Trophoblast cell (in vitro differentiated cells and primary cell): ENCODE measurements around the gene ARHGAP10.
A peak's percentile ranks its signal among the peaks of the same experiment; 100 is the strongest.
"Not testable (repeated sequence)": the region's sequence is repeated elsewhere in the genome, so short reads cannot be mapped to it uniquely, and the experiment has no call there.

Experiments
- DNase-seq, 2 donors: peaks; one replicate each; pipeline ENCODE4 v3.0.0-alpha.2; 2016
- H2AFZ ChIP-seq: 2 replicates; pipeline ENCODE4 v1.6.1; 2013; ENCODE audit warnings: low read length, moderate library complexity, mild to moderate bottlenecking; ENCODE audit not compliant: insufficient read depth, poor library complexity
- H2AK5ac ChIP-seq: 2 replicates; pipeline ENCODE4 v1.6.1; 2013; ENCODE audit warnings: mild to moderate bottlenecking, low read length
- H2BK120ac ChIP-seq: 2 replicates; pipeline ENCODE4 v1.6.1; 2013; ENCODE audit warnings: low read length, mild to moderate bottlenecking, moderate library complexity; ENCODE audit not compliant: insufficient read depth, poor library complexity
- H2BK12ac ChIP-seq: 2 replicates; pipeline ENCODE4 v1.6.1; 2013; ENCODE audit warnings: mild to moderate bottlenecking, low read length, moderate library complexity
- H2BK5ac ChIP-seq: 2 replicates; pipeline ENCODE4 v1.6.1; 2013; ENCODE audit warnings: low read length, low read depth, moderate library complexity, mild to moderate bottlenecking; ENCODE audit not compliant: poor library complexity
- H3K14ac ChIP-seq: 2 replicates; pipeline ENCODE4 v1.6.1; 2013; ENCODE audit warnings: mild to moderate bottlenecking, low read length
- H3K18ac ChIP-seq: 2 replicates; pipeline ENCODE4 v1.6.1; 2013; ENCODE audit warnings: mild to moderate bottlenecking, low read length
- H3K23ac ChIP-seq: 2 replicates; pipeline ENCODE4 v1.6.1; 2013; ENCODE audit warnings: low read length
- H3K27ac ChIP-seq: 2 replicates; pipeline ENCODE4 v1.5.1; 2013; ENCODE audit warnings: low read depth, mild to moderate bottlenecking, inconsistent platforms, low read length, moderate library complexity
- H3K27me3 ChIP-seq: 2 replicates; pipeline ENCODE4 v1.6.1; 2013; ENCODE audit warnings: inconsistent platforms, mild to moderate bottlenecking, low read length, moderate library complexity; ENCODE audit not compliant: insufficient read depth
- H3K36me3 ChIP-seq, 2 experiments: 1 replicate in 1 of 2; 2 replicates in 1 of 2; pipeline ENCODE4 v1.6.1; 2013; ENCODE audit warnings: low read length in 2 of 2, mild to moderate bottlenecking in 2 of 2, moderate library complexity in 1 of 2; ENCODE audit not compliant: insufficient read depth in 2 of 2, control insufficient read depth in 1 of 2
- H3K4ac ChIP-seq: 2 replicates; pipeline ENCODE4 v1.6.1; 2013; ENCODE audit warnings: low read depth, mild to moderate bottlenecking, low read length, moderate library complexity
- H3K4me1 ChIP-seq, 2 experiments: 1 replicate in 1 of 2; 2 replicates in 1 of 2; pipeline ENCODE4 v1.6.1; 2013; ENCODE audit warnings: low read length in 2 of 2, mild to moderate bottlenecking in 2 of 2, moderate library complexity in 1 of 2; ENCODE audit not compliant: insufficient read depth in 2 of 2, control insufficient read depth in 1 of 2
- H3K4me2 ChIP-seq: 2 replicates; pipeline ENCODE4 v1.6.1; 2013; ENCODE audit warnings: inconsistent platforms, mild to moderate bottlenecking, low read length, moderate library complexity
- H3K4me3 ChIP-seq: 2 replicates; pipeline ENCODE4 v1.5.1; 2013; ENCODE audit warnings: mild to moderate bottlenecking, low read depth, low read length, inconsistent platforms
- H3K79me1 ChIP-seq: one replicate; pipeline ENCODE4 v1.6.1; 2013; ENCODE audit warnings: low read length
- H3K79me2 ChIP-seq: 2 replicates; pipeline ENCODE4 v1.6.1; 2013; ENCODE audit warnings: low read length, mild to moderate bottlenecking; ENCODE audit not compliant: control insufficient read depth, insufficient read depth, poor library complexity
- H3K9ac ChIP-seq: 2 replicates; pipeline ENCODE4 v1.6.1; 2013; ENCODE audit warnings: mild to moderate bottlenecking, low read length
- H3K9me3 ChIP-seq: 2 replicates; pipeline ENCODE4 v1.6.1; 2013; ENCODE audit warnings: low read depth, mild to moderate bottlenecking, control low read depth, inconsistent platforms, low read length; ENCODE audit not compliant: insufficient read depth
- H4K12ac ChIP-seq: 2 replicates; pipeline ENCODE4 v1.6.1; 2013; ENCODE audit warnings: low read depth, mild to moderate bottlenecking, low read length, moderate library complexity
- H4K8ac ChIP-seq: 2 replicates; pipeline ENCODE4 v1.6.1; 2013; ENCODE audit warnings: low read depth, mild to moderate bottlenecking, low read length, moderate library complexity
- H4K91ac ChIP-seq: one replicate; pipeline ENCODE4 v1.6.1; 2013; ENCODE audit warnings: low read depth, mild to moderate bottlenecking, low read length, moderate library complexity
- WGBS: extraction: QIAGEN DNeasy Blood & Tissue Kit; methylation state at CpG from one replicate; pipeline ENCODE4 v1.1.7; 2013; ENCODE audit warnings: missing lambda C conversion rate; ENCODE audit not compliant: insufficient read length, insufficient coverage; ENCODE audit errors: extremely low coverage; 5-methylcytosine and 5-hydroxymethylcytosine counted together

Gene ARHGAP10

DNA sequence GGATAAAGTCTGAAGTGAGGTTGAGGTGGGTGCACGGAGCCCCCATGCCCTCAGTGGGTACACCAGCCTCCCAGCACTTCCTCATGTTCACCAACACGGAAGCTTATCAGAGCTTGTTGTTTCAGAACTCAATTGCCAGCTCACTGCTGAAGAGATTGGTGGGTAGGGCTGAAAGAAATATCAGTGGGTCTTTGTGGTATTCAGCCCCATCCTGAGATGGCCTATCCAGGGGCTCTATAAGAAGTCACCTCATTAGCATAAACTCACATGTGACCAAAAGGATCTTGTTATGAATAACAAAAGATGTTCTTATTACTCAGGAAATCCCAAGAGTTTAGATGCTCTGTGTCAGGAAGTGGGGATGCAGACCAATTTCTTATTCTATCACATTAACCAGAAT is 177.3 kb downstream of the ARHGAP10 start:
- Histone ChIP-seq H2AFZ (no peak overlapping the region), H4K8ac (no peak overlapping the region), H3K4ac (no peak overlapping the region), H2BK5ac (no peak overlapping the region), H3K23ac (no peak overlapping the region), H3K36me3 (peaks cover 5% of the 10 kb centered on the region in 2 experiments), H3K9ac (no peak overlapping the region), H3K18ac (no peak overlapping the region), H4K12ac (no peak overlapping the region), H3K27ac (no peak overlapping the region), H3K79me1 (no peaks in the 10 kb centered on the region), H3K14ac (no peak overlapping the region), H3K79me2 (no peaks in the 10 kb centered on the region), H2BK12ac (no peak overlapping the region), H4K91ac (no peak overlapping the region), H2AK5ac (no peak overlapping the region), H3K4me1 (no peaks in the 10 kb centered on the region), H3K4me3 (no peak overlapping the region), H3K4me2 (no peak overlapping the region), H2BK120ac (no peak overlapping the region), H3K27me3 (no peaks in the 10 kb centered on the region), H3K9me3 (no peaks in the 10 kb centered on the region)
- no peak for DNase-seq
- no CpG with 5 or more reads among the region's 2 CpGs for WGBS

DNA sequence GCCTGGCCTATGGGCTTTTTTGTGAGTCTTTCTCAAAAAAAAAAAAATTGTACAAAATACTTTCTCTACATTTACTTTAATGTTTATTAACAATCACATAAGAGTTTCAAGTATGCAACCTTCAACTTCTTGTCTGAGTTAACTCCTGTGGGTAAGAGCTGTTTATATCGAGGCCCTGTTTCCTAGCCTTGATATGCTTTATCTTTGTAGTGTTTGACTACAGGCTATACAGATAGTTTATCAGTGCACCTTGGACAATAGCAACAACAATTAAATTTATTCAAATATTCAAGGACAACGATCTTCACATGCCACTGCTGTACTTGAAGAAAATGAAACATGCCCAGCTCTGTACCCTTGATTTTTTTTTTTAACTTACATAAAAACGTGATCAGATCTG is 178.4 kb downstream of the ARHGAP10 start:
- Histone ChIP-seq H3K23ac (no peak overlapping the region), H2BK12ac (no peak overlapping the region), H3K14ac (no peak overlapping the region), H3K27ac (no peak overlapping the region), H3K79me1 (no peaks in the 10 kb centered on the region), H2BK5ac (no peak overlapping the region), H4K12ac (no peak overlapping the region), H3K4me2 (no peak overlapping the region), H2BK120ac (no peak overlapping the region), H3K4me3 (no peak overlapping the region), H3K9ac (no peak overlapping the region), H3K4ac (no peak overlapping the region), H3K9me3 (no peaks in the 10 kb centered on the region), H2AFZ (no peak overlapping the region), H3K79me2 (no peaks in the 10 kb centered on the region), H3K18ac (no peak overlapping the region), H4K8ac (no peak overlapping the region), H3K27me3 (no peaks in the 10 kb centered on the region), H4K91ac (no peak overlapping the region), H2AK5ac (no peak overlapping the region), H3K36me3 (peaks cover 5 to 7% of the 10 kb centered on the region in 2 experiments), H3K4me1 (no peaks in the 10 kb centered on the region)
- no CpG with 5 or more reads among the region's 3 CpGs for WGBS
- peak; percentile 47 to 79 for DNase-seq

DNA sequence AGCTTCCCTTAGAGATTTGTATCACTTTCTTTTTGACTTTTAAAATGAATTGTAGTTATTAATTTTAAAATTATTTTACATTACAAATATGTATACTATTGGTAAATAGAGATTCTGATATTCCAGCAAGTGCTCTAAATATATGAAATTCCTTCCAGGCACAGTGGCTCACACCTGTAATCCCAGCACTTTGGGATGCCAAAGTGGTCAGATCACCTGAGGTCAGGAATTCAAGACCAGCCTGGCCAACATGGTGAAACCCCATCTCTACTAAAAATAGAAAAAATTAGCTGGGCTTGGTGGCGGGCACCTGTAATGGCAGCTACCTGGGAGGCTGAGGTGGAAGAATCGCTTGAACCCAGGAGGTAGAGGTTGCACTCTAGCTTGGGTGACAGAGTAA is 180.2 kb downstream of the ARHGAP10 start:
- not testable (repeated sequence) for H3K23ac ChIP-seq, H2BK12ac ChIP-seq, H3K9me3 ChIP-seq, H3K36me3 ChIP-seq, H3K27ac ChIP-seq, H2BK120ac ChIP-seq, H3K14ac ChIP-seq, H3K9ac ChIP-seq, H2AFZ ChIP-seq, H2BK5ac ChIP-seq, H2AK5ac ChIP-seq, H3K27me3 ChIP-seq, H3K4me1 ChIP-seq, H4K91ac ChIP-seq, H3K4me2 ChIP-seq, H3K4ac ChIP-seq, H4K12ac ChIP-seq, H4K8ac ChIP-seq, H3K79me2 ChIP-seq, H3K79me1 ChIP-seq, H3K18ac ChIP-seq, H3K4me3 ChIP-seq
- WGBS, result no CpG with 5 or more reads among the region's 2 CpGs
- peak; percentile 60 to 75 for DNase-seq

DNA sequence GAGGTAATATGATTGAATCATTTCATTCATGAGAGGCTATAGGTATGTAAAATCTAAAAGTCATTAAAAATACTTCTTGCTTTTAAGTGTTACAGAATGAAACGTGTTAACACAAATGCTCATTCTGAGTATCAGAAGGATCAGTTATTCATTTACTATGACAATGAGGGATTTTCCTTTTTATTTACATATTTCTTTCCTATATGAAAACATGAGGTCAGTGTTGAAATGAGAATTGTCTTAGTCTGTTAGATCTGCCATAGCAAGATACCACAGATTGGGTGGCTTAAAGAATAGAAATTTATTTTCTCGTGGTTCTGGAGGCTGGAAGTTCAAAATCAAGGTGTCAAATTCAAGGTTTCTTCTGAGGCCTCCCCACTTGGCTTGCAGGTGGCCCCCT is 181.2 kb downstream of the ARHGAP10 start:
- H4K8ac ChIP-seq, result no peak overlapping the region
- no peaks in the 10 kb centered on the region for H3K9me3 ChIP-seq
- H3K4ac ChIP-seq, result no peak overlapping the region
- no peak overlapping the region for H3K4me3 ChIP-seq
- WGBS, result no CpG with 5 or more reads among the region's 2 CpGs
- no peaks in the 10 kb centered on the region for H3K79me1 ChIP-seq
- H3K14ac ChIP-seq, result no peak overlapping the region
- H2BK5ac ChIP-seq, result no peak overlapping the region
- H3K18ac ChIP-seq, result no peak overlapping the region
- no peak for DNase-seq
- no peak overlapping the region for H2BK120ac ChIP-seq
- no peak overlapping the region for H3K4me2 ChIP-seq
- no peak overlapping the region for H2AK5ac ChIP-seq
- H3K36me3 ChIP-seq, result peaks cover 6 to 9% of the 10 kb centered on the region in 2 experiments
- no peak overlapping the region for H2AFZ ChIP-seq
- no peaks in the 10 kb centered on the region for H3K27me3 ChIP-seq
- H3K4me1 ChIP-seq, result no peaks in the 10 kb centered on the region
- H4K91ac ChIP-seq, result no peak overlapping the region
- no peak overlapping the region for H3K23ac ChIP-seq
- no peaks in the 10 kb centered on the region for H3K79me2 ChIP-seq
- no peak overlapping the region for H3K27ac ChIP-seq
- H3K9ac ChIP-seq, result no peak overlapping the region
- no peak overlapping the region for H4K12ac ChIP-seq
- H2BK12ac ChIP-seq, result no peak overlapping the region
